Peyer's patch (tissue), 4 donors: ENCODE data around the gene TMEM135.
"Not testable (repeated sequence)": the region's sequence is repeated elsewhere in the genome, so short reads cannot be mapped to it uniquely, and the experiment has no call there.

ENCODE experiments used
- CTCF ChIP-seq, 6 experiments: fragments of 450-650 bp in 4 of 6; fragments of 200-600 bp in 2 of 6; sonication (generic) in 1 of 6; IDR thresholded peaks; one replicate each; pipeline ENCODE4 v1.5.1; 2017 to 2019; ENCODE audit warnings: antibody characterized with exemption in 6 of 6, mild to moderate bottlenecking in 3 of 6, moderate library complexity in 1 of 6
- POLR2A ChIP-seq, 2 donors: fragments of 450-650 bp; IDR thresholded peaks; one replicate each; pipeline ENCODE4 v1.5.1; 2017; ENCODE audit warnings: antibody characterized with exemption in 2 of 2, mild to moderate bottlenecking in 2 of 2, moderate library complexity in 2 of 2

GRCh38 chr11:87169076-87169475, 131.3 kb downstream of the TMEM135 start:
- not testable (repeated sequence) for TF ChIP-seq CTCF, POLR2A (IDR thresholded peaks at IDR 0.05)
